Retinal pigment epithelial cell (primary cell): ENCODE results near the gene IFI30.

Source experiments
- DNase-seq: peaks from one replicate; pipeline ENCODE4 v3.0.0-alpha.2; 2010; ENCODE audit warnings: low read depth
- H3K4me3 ChIP-seq: 2 replicates; pipeline ENCODE4 v1.5.1; 2011; ENCODE audit warnings: mild to moderate bottlenecking, low read length, control low read depth, moderate library complexity
- CTCF ChIP-seq: conservative IDR thresholded peaks from 2 replicates; pipeline ENCODE4 v1.5.1; 2011; ENCODE audit warnings: low read depth, low read length, control low read depth, inconsistent platforms

Gene IFI30

GRCh38 chr19:18202778-18203407, 29.3 kb downstream of the IFI30 start:
- TF ChIP-seq CTCF: peak; percentile 42
- peak overlapping the region; percentile 67 for H3K4me3 ChIP-seq
- no peak for DNase-seq

GRCh38 chr19:18203408-18203862, 29.8 kb downstream of the IFI30 start:
- TF ChIP-seq CTCF: no peak
- peak overlapping the region; percentile 67 for H3K4me3 ChIP-seq
- no peak for DNase-seq

- peak; percentile 100 for DNase-seq
- TF ChIP-seq CTCF: no peak
- peak within 1 kb of the TSS; percentile 75 for H3K4me3 ChIP-seq
Observed at GRCh38 chr19:18203863-18204393, 30.3 kb downstream of the IFI30 start, which contains the start of gene RAB3A. RAB3A (minus strand) TSS chr19:18204042; CDS start chr19:18202740, 1,302 bp downstream.

- no peak for TF ChIP-seq CTCF
Observed at GRCh38 chr19:18204394-18205199, 31.0 kb downstream of the IFI30 start.

GRCh38 chr19:18205200-18205892, 31.7 kb downstream of the IFI30 start:
- no peak for TF ChIP-seq CTCF
- DNase-seq: no peak
- peak overlapping the region; percentile 75 for H3K4me3 ChIP-seq

More at GRCh38 chr19:18204394-18205199, 31.0 kb downstream of the IFI30 start:
- peak overlapping the region; percentile 75 for H3K4me3 ChIP-seq
- no peak for DNase-seq

GRCh38 chr19:18206018-18206417, 32.4 kb downstream of the IFI30 start:
- no peak overlapping the region for H3K4me3 ChIP-seq
- DNase-seq: no peak
- no peak for TF ChIP-seq CTCF
